Measurements from ENCODE around the gene RHCG.
A peak's percentile ranks its signal among the peaks of the same experiment; 100 is the strongest.

RHCG gene

GRCh38 chr15:89496155-89497098 lies at the start of gene RHCG:
RHCG (minus strand) TSS chr15:89496583; CDS start chr15:89496544, 39 bp downstream.
- peak; percentile 15 for DNase-seq

- DNase-seq = no peak
Observed at GRCh38 chr15:89543389-89543788, 47.0 kb upstream of the RHCG start.

GRCh38 chr15:89542369-89542768 lies 46.0 kb upstream of the RHCG start:
- DNase-seq = no peak

GRCh38 chr15:89539027-89539426 lies 42.6 kb upstream of the RHCG start:
- DNase-seq = no peak

- peak; percentile 20 for DNase-seq
Observed at GRCh38 chr15:89533861-89534544, 37.6 kb upstream of the RHCG start.

- DNase-seq = no peak
Observed at GRCh38 chr15:89531796-89532537, 35.6 kb upstream of the RHCG start.

- DNase-seq = no peak
Observed at GRCh38 chr15:89530976-89531375, 34.6 kb upstream of the RHCG start.

- DNase-seq = no peak
Observed at GRCh38 chr15:89528757-89529352, 32.5 kb upstream of the RHCG start.

GRCh38 chr15:89526601-89527441 lies 30.4 kb upstream of the RHCG start:
- no peak for DNase-seq

- no peak for DNase-seq
Observed at GRCh38 chr15:89526181-89526580, 29.8 kb upstream of the RHCG start.

- DNase-seq = no peak
Observed at GRCh38 chr15:89524184-89524583, 27.8 kb upstream of the RHCG start.

- no peak for DNase-seq
Observed at GRCh38 chr15:89523101-89523500, 26.7 kb upstream of the RHCG start.

GRCh38 chr15:89521605-89522004 lies 25.2 kb upstream of the RHCG start:
- no peak for DNase-seq

GRCh38 chr15:89515477-89515876 lies 19.1 kb upstream of the RHCG start:
- DNase-seq = no peak

- DNase-seq = no peak
Observed at GRCh38 chr15:89514596-89515406, 18.4 kb upstream of the RHCG start.

GRCh38 chr15:89514186-89514585 lies 17.8 kb upstream of the RHCG start:
- no peak for DNase-seq

- DNase-seq = no peak
Observed at GRCh38 chr15:89513284-89513683, 16.9 kb upstream of the RHCG start.

- DNase-seq = no peak
Observed at GRCh38 chr15:89512631-89513030, 16.2 kb upstream of the RHCG start.

GRCh38 chr15:89506026-89506686 lies 9.8 kb upstream of the RHCG start:
- no peak for DNase-seq

GRCh38 chr15:89504166-89504565 lies 7.8 kb upstream of the RHCG start:
- no peak for DNase-seq

Measured in fibroblast of skin of right biceps (primary cell).